ENCODE results near the gene FARP2.
"Not testable (repeated sequence)": the region's sequence is repeated elsewhere in the genome, so short reads cannot be mapped to it uniquely, and the experiment has no call there.

DNA sequence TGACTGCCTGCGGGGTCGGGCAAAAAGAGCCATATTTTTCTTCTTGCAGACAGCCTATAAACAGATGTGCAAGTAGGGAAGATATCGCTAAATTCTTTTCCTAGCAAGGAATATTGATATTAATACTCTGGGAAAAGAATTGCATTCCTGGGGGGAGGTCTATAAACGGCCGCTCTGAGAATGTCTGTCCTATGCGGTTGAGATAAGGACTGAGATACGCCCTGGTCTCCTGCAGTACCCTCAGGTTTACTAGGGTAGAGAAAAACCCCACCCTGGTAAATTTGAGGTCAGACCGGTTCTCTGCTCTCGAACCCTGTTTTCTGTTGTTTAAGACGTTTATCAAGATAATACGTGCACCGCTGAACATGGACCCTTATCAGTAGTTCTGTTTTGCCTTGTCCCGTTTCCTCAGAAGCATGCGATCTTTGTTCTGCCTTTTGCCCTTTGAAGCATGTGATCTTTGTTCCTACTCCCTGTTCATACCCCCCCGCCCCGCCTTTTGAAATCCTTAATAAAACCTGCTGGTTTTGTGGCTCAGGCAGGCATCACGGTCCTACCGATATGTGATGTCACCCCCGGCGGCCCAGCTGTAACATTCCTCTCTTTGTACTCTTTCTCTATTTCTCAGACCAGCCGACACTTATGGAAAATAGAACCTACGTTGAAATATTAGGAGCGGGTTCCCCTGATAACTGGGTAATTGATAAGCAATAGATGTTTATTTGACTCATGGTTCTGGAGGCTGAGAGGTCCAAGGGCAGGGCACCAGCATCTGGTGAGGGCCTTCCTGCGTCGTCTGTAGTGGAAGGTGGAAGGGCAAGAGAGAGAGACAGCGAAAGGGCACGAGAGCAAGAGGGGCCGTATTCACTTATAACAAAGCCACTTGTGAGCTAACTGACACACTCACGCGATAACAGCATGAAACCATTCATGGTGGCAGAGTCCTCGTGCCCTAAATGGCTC, 170.0 kb downstream of the FARP2 start:
- TF ChIP-seq, protein P1, sequence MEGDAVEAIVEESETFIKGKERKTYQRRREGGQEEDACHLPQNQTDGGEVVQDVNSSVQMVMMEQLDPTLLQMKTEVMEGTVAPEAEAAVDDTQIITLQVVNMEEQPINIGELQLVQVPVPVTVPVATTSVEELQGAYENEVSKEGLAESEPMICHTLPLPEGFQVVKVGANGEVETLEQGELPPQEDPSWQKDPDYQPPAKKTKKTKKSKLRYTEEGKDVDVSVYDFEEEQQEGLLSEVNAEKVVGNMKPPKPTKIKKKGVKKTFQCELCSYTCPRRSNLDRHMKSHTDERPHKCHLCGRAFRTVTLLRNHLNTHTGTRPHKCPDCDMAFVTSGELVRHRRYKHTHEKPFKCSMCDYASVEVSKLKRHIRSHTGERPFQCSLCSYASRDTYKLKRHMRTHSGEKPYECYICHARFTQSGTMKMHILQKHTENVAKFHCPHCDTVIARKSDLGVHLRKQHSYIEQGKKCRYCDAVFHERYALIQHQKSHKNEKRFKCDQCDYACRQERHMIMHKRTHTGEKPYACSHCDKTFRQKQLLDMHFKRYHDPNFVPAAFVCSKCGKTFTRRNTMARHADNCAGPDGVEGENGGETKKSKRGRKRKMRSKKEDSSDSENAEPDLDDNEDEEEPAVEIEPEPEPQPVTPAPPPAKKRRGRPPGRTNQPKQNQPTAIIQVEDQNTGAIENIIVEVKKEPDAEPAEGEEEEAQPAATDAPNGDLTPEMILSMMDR (IDR thresholded peaks at IDR 0.05) = not testable (repeated sequence)
- TF ChIP-seq POLR2A, EP300 (IDR thresholded peaks at IDR 0.05): not testable (repeated sequence)
